Keratinocyte (primary cell): ENCODE results near the gene KRTAP12-1. TPM values are rescaled to one million over a fixed set of nuclear protein-coding genes. Genes with fewer than 3 reads are reported as not detected.
"Not testable (repeated sequence)": the region's sequence is repeated elsewhere in the genome, so short reads cannot be mapped to it uniquely, and the experiment has no call there.

ENCODE experiments used
- DNase-seq: peaks from one replicate; pipeline ENCODE4 v3.0.0-alpha.2; 2011; ENCODE audit warnings: low read depth, missing footprints, low spot score
- FAIRE-seq: peaks from 2 replicates; lab custom pipeline; 2011; peaks lifted over from hg19 to GRCh38; lab: Jason Lieb, UNC
- H2AFZ ChIP-seq: 2 replicates; pipeline ENCODE4 v1.6.0; 2012; ENCODE audit warnings: low read length, control low read depth, inconsistent platforms; ENCODE audit not compliant: control insufficient read depth
- H3K27ac ChIP-seq: 2 replicates; pipeline ENCODE4 v1.5.1; 2011; ENCODE audit warnings: low read length; ENCODE audit not compliant: control insufficient read depth, insufficient read depth
- H3K27me3 ChIP-seq: 3 replicates; pipeline ENCODE4 v1.6.0; 2011; ENCODE audit warnings: low read length; ENCODE audit not compliant: control insufficient read depth, insufficient read depth; ENCODE audit errors: extremely low read depth
- H3K36me3 ChIP-seq, 2 experiments: 2 replicates in 1 of 2; 3 replicates in 1 of 2; pipeline ENCODE4 v1.5.1; 2011; ENCODE audit warnings: low read length in 2 of 2, mild to moderate bottlenecking in 1 of 2; ENCODE audit not compliant: control insufficient read depth in 2 of 2, insufficient read depth in 2 of 2; ENCODE audit errors: extremely low read depth in 1 of 2
- H3K4me1 ChIP-seq: 3 replicates; pipeline ENCODE4 v1.5.1; 2011; ENCODE audit warnings: low read length; ENCODE audit not compliant: control insufficient read depth, insufficient read depth; ENCODE audit errors: extremely low read depth
- H3K4me2 ChIP-seq: 3 replicates; pipeline ENCODE4 v1.6.0; 2011; ENCODE audit warnings: low read depth, low read length; ENCODE audit not compliant: control insufficient read depth, insufficient read depth; ENCODE audit errors: extremely low read depth
- H3K4me3 ChIP-seq, 3 experiments: fragments of 200-600 bp in 1 of 3; sonication (generic) in 1 of 3; 2 replicates in 2 of 3; 3 replicates in 1 of 3; pipeline ENCODE4 v1.5.1; 2011 to 2016; ENCODE audit warnings: low read length in 3 of 3, mild to moderate bottlenecking in 3 of 3, control low read depth in 2 of 3, inconsistent platforms in 1 of 3, low read depth in 1 of 3, mixed read lengths in 1 of 3, mixed run types in 1 of 3, moderate library complexity in 1 of 3; ENCODE audit not compliant: control insufficient read depth in 2 of 3, insufficient read depth in 2 of 3; ENCODE audit errors: extremely low read depth in 1 of 3
- H3K79me2 ChIP-seq: 2 replicates; pipeline ENCODE4 v1.6.0; 2012; ENCODE audit warnings: low read length; ENCODE audit not compliant: control insufficient read depth, insufficient read depth
- H3K9ac ChIP-seq: 3 replicates; pipeline ENCODE4 v1.6.0; 2011; ENCODE audit warnings: low read length; ENCODE audit not compliant: control insufficient read depth, insufficient read depth; ENCODE audit errors: extremely low read depth
- H3K9me1 ChIP-seq: 3 replicates; pipeline ENCODE4 v1.6.0; 2011; ENCODE audit warnings: low read length; ENCODE audit not compliant: control insufficient read depth, insufficient read depth; ENCODE audit errors: extremely low read depth
- H3K9me3 ChIP-seq: 2 replicates; pipeline ENCODE4 v1.5.1; 2012; ENCODE audit warnings: low read depth, low read length; ENCODE audit not compliant: control insufficient read depth
- H4K20me1 ChIP-seq: 3 replicates; pipeline ENCODE4 v1.6.0; 2011; ENCODE audit warnings: low read length; ENCODE audit not compliant: control insufficient read depth, insufficient read depth; ENCODE audit errors: extremely low read depth
- EZH2 ChIP-seq: IDR thresholded peaks from one replicate; pipeline ENCODE4 v1.6.1; 2012; ENCODE audit warnings: inconsistent platforms, mild to moderate bottlenecking, low read length, moderate library complexity
- dilution Hi-C: fragments of 300-500 bp; cut with MboI; formaldehyde crosslinking; loops from one replicate; pipeline ENCODE4 v1.7.0; 2020; ENCODE audit warnings: low sequenced_read_pairs; ENCODE audit not compliant: extremely low pct_ligation_motif_present
- polyA plus RNA-seq, 5 experiments: library from polyadenylated mRNA; depleted of rRNA in 3 of 5; stranded (reverse) in 3 of 5; stranded (forward) in 1 of 5; unstranded in 1 of 5; fragments of >200 nt; gene quantifications; 1 replicate in 1 of 5; 2 replicates in 3 of 5; 3 replicates in 1 of 5; pipeline versions ENCODE4 v1.2.1 to v1.2.3, GENCODE V29; 2011 to 2012; ENCODE audit warnings: missing spikeins in 2 of 5, low read depth in 1 of 5, low replicate concordance in 1 of 5
- TF ChIP-seq, protein P1 (sequence below), 3 experiments: IDR thresholded peaks in 1 of 3; conservative IDR thresholded peaks in 1 of 3; optimal IDR thresholded peaks in 1 of 3; 2 replicates in 2 of 3; 3 replicates in 1 of 3; pipeline versions ENCODE3 to v1.5.1; 2011; ENCODE audit warnings: low read length in 3 of 3, mild to moderate bottlenecking in 3 of 3, moderate library complexity in 2 of 3, control low read depth in 1 of 3, inconsistent platforms in 1 of 3; ENCODE audit not compliant: insufficient read depth in 2 of 3; ENCODE audit errors: extremely low read depth in 1 of 3

The KRTAP12-1 gene
- polyA plus RNA-seq, 1 donor (not counting 4 experiments of a cell fraction or from before 2014, with no cell fraction given) = not detected

DNA sequence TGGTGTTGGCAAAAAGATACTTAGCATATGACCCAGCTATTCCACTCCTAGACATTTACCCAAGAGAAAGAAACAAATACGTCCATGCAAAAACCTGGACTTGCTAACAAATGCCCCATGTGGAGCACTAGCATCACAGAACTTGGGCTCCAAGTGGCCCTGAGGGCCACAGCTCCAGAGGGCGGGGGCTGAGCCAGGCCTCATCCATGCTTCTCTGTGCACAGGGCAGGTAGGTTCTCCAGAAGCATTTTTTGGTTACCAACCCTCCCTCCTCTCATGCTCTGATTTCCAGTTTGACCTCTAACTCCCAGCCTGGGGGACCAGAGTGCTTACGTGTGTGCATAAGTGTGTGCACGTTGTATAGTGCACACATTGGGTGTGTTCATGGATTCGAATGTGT lies 17.3 kb downstream of the KRTAP12-1 start:
- Histone ChIP-seq H3K9me3 (no peaks in the 10 kb centered on the region), H2AFZ (no peak overlapping the region), H3K27me3 (peaks cover 6% of the 10 kb centered on the region), H3K27ac (no peak overlapping the region), H3K36me3 (no peaks in the 10 kb centered on the region), H4K20me1 (no peaks in the 10 kb centered on the region), H3K79me2 (no peaks in the 10 kb centered on the region), H3K9ac (no peak overlapping the region), H3K4me1 (no peaks in the 10 kb centered on the region), H3K4me2 (no peak overlapping the region), H3K4me3 (no peak overlapping the region), H3K9me1 (no peaks in the 10 kb centered on the region)
- dilution Hi-C loops = no loop called here
- TF ChIP-seq EZH2 = no peak
- TF ChIP-seq, protein P1, sequence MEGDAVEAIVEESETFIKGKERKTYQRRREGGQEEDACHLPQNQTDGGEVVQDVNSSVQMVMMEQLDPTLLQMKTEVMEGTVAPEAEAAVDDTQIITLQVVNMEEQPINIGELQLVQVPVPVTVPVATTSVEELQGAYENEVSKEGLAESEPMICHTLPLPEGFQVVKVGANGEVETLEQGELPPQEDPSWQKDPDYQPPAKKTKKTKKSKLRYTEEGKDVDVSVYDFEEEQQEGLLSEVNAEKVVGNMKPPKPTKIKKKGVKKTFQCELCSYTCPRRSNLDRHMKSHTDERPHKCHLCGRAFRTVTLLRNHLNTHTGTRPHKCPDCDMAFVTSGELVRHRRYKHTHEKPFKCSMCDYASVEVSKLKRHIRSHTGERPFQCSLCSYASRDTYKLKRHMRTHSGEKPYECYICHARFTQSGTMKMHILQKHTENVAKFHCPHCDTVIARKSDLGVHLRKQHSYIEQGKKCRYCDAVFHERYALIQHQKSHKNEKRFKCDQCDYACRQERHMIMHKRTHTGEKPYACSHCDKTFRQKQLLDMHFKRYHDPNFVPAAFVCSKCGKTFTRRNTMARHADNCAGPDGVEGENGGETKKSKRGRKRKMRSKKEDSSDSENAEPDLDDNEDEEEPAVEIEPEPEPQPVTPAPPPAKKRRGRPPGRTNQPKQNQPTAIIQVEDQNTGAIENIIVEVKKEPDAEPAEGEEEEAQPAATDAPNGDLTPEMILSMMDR (optimal IDR thresholded peaks at IDR 0.05 in 1 of 3, IDR thresholded peaks at IDR 0.05 in 1 of 3, conservative IDR thresholded peaks at IDR 0.05 in 1 of 3; ENCODE audit: extremely low read depth in 1 of 3, insufficient read depth in 2 of 3, low read length in 3 of 3) = no peak
- no peak for FAIRE-seq
- DNase-seq = no peak

DNA sequence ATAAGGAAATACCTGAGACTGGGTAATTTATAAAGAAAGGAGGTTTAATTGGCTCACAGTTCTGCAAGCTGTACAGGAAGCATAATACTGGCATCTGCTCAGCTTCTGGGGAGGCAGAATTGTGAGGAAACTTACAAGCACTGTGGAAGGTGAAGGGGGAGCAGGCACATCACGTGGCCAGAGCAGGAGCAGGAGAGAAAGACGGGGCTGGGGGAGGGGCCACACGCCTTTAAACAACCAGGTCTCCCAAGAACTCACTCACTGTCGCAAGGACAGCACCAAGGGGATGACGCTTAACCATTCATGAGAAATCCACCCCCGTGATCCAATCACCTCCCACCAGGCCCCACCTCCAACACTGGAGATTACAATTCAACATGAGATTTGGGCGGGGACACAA lies 20.4 kb downstream of the KRTAP12-1 start:
- H3K4me1 ChIP-seq, H3K9me1 ChIP-seq, DNase-seq, H4K20me1 ChIP-seq, H3K9ac ChIP-seq, dilution Hi-C loops, FAIRE-seq, H3K4me3 ChIP-seq, H3K36me3 ChIP-seq, H3K79me2 ChIP-seq, H3K27me3 ChIP-seq, H2AFZ ChIP-seq, H3K9me3 ChIP-seq, H3K4me2 ChIP-seq, H3K27ac ChIP-seq: not testable (repeated sequence)

DNA sequence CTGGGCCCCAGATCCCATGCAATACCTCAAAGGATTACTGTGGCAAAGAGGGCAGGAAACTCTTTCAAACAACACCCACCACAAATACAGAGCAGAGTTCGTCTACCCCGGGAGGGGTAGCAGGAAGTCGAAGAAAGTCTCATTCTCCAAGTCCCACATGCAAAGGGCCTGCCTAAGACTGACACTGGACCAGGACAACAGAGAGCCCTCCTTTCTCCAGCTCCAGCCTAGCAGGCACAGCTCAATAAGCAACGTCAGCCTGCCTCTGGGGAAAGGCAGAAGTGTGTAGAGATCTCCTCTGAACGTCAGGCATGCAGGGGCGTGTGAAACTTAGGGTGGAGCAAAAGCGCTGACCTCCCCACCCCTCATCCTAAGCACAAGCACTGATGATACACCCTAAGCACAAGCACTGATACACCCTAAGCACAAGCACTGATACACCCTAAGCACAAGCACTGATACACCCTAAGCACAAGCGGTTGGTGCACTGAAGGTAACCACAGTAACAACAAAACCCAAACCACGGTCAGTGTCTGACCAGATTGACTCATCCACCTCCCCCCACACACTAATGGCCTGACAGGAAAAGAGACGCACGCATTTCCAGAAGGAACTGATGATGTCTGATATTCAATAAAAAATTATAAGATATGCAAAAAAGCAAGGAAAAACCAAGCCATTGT lies 22.9 kb downstream of the KRTAP12-1 start:
- dilution Hi-C loops = no loop called here
- H3K9ac ChIP-seq = no peak overlapping the region
- FAIRE-seq (no peak), DNase-seq (no peak)
- TF ChIP-seq, protein P1 (optimal IDR thresholded peaks at IDR 0.05 in 1 of 3, IDR thresholded peaks at IDR 0.05 in 1 of 3, conservative IDR thresholded peaks at IDR 0.05 in 1 of 3; ENCODE audit: extremely low read depth in 1 of 3, insufficient read depth in 2 of 3, low read length in 3 of 3) = no peak
- TF ChIP-seq EZH2 = no peak
- H3K36me3 ChIP-seq = no peaks in the 10 kb centered on the region
- H3K4me2 ChIP-seq = no peak overlapping the region
- no peaks in the 10 kb centered on the region for H3K4me1 ChIP-seq
- no peak overlapping the region for H2AFZ ChIP-seq
- no peaks in the 10 kb centered on the region for H3K79me2 ChIP-seq
- H3K27me3 ChIP-seq = no peaks in the 10 kb centered on the region
- H4K20me1 ChIP-seq = no peaks in the 10 kb centered on the region
- H3K9me1 ChIP-seq = no peaks in the 10 kb centered on the region
- H3K4me3 ChIP-seq = no peak overlapping the region
- no peak overlapping the region for H3K27ac ChIP-seq
- no peaks in the 10 kb centered on the region for H3K9me3 ChIP-seq
